Measurements from ENCODE around the gene EPC1. TPM values are rescaled to one million over a fixed set of nuclear protein-coding genes. Genes with fewer than 3 reads are reported as not detected.

EPC1 gene
- total and polyA plus RNA-seq, 10 of the 15 experiments (the other 5 are each of a cell fraction or from before 2014, with no cell fraction given) = 6.8 to 59.2 (median 19.4) TPM

DNA sequence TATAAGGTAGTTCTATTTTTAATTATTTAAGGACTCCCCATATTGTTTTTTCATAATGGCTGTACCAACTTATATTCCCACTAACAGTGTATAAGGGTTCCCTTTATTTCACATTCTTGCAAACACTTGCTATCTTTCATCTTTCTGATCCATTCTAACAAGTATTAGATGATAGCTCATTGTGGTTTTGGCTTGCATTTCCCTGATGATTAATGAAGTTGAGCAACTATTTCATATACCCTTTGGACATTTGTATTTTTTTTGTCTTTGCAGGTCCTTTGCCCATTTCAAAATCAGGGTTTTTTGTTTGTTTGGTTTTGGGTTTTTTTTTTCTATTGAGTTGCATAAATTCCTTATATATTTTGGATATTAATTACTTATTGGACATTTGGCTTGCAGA lies 107.2 kb downstream of the EPC1 start:
- ChIA-PET POLR2A (interaction anchor here (0.7 to 0.8 kb wide), 2 partner anchors 11 to 650 kb away, joined by 3 read pairs; no protein-coding TSS in a partner anchor), CTCF (no interaction called here), SMC1A (ENCODE audit: uncharacterized antibody, unreplicated experiment) (no interaction called here), RAD21 (ENCODE audit: unreplicated experiment) (no interaction called here)
- Histone ChIP-seq H3K9ac (ENCODE audit: control insufficient read depth, insufficient read depth, low read length) (no peak overlapping the region), H3K4me1 (ENCODE audit: control insufficient read depth, insufficient read depth, low read length) (no peaks in the 10 kb centered on the region), H3K36me3 (ENCODE audit: control insufficient read depth in 2 of 2, insufficient read depth in 2 of 2, low read length in 1 of 2) (no peaks in the 10 kb centered on the region), H4K20me1 (ENCODE audit: control insufficient read depth, insufficient read depth) (no peaks in the 10 kb centered on the region), H3K4me3 (no peak overlapping the region), H3K79me2 (ENCODE audit: control insufficient read depth, insufficient read depth, low read length) (no peaks in the 10 kb centered on the region), H3K27ac (ENCODE audit: control insufficient read depth, insufficient read depth) (no peak overlapping the region), H3K4me2 (ENCODE audit: control insufficient read depth, insufficient read depth) (no peak overlapping the region), H3K9me3 (replicated peaks; ENCODE audit: control insufficient read depth, insufficient read depth, low read length) (no peaks in the 10 kb centered on the region), H3K27me3 (replicated peaks in 1 of 2; ENCODE audit: control insufficient read depth in 2 of 2, insufficient read depth in 2 of 2, low read length in 1 of 2) (no peaks in the 10 kb centered on the region), H2AFZ (ENCODE audit: control insufficient read depth, low read depth, low read length) (no peak overlapping the region)
- in situ Hi-C loops (cut with MboI) (no loop called here), intact Hi-C loops (cut with micrococcal nuclease; ENCODE audit: unreplicated experiment) (no loop called here)
- DNase-seq (ENCODE audit: low read depth, low spot score) (no peak), ATAC-seq (no peak), FAIRE-seq (no peak)
- BruUV-seq (replicated peaks) = no TSS peak
- TF ChIP-seq POLR2A (IDR thresholded peaks at IDR 0.05; ENCODE audit: low read depth, low read length) (no peak), ZZZ3 (IDR thresholded peaks at IDR 0.05; ENCODE audit: control insufficient read depth, insufficient read length, low read depth) (no peak)

DNA sequence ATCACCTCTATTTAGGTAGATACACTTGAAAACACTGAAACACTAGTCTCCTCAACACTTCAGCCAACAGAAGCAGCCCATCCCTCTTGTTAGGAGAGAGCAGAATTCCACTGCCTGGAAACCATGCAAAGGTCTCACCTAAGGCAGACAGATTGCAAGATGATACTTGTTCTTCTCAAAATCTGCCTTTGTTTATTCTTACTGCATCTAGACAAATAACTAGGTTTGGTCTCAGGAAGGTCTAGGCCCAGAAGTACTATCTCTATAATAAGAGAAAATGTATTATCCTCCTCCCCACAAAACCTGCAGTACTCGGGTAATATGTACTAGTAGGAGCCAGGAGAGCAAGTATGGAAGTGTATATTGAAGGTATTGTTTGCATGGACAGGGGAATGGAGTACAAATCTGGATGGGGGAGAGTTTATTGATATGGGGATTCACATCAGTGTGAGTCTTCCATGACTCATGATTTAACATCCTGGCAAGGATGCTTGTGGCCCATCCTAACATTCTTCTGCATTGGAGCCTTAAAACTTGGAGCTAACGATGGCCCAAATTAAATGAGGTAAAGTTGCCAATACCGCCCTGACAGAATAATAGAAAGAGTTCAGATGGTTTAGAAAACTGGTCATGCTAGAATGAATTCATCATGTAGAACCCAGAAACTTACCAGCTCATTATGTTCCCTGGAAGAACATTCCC lies 109.2 kb downstream of the EPC1 start:
- FAIRE-seq (no peak), ATAC-seq (no peak), DNase-seq (ENCODE audit: low read depth, low spot score) (no peak)
- TF ChIP-seq SMAD5 (IDR thresholded peaks at IDR 0.05; ENCODE audit: low read depth) (no peak), TBL1XR1 (IDR thresholded peaks at IDR 0.05; ENCODE audit: low read depth, low read length) (no peak)
- TF ChIP-seq, protein P1, sequence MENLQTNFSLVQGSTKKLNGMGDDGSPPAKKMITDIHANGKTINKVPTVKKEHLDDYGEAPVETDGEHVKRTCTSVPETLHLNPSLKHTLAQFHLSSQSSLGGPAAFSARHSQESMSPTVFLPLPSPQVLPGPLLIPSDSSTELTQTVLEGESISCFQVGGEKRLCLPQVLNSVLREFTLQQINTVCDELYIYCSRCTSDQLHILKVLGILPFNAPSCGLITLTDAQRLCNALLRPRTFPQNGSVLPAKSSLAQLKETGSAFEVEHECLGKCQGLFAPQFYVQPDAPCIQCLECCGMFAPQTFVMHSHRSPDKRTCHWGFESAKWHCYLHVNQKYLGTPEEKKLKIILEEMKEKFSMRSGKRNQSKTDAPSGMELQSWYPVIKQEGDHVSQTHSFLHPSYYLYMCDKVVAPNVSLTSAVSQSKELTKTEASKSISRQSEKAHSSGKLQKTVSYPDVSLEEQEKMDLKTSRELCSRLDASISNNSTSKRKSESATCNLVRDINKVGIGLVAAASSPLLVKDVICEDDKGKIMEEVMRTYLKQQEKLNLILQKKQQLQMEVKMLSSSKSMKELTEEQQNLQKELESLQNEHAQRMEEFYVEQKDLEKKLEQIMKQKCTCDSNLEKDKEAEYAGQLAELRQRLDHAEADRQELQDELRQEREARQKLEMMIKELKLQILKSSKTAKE (IDR thresholded peaks at IDR 0.05; ENCODE audit: low read depth, poor library complexity, severe bottlenecking) = no peak
- POLR2A ChIA-PET = no interaction called here
- RAD21 ChIA-PET (ENCODE audit: unreplicated experiment) = no interaction called here
- H3K27ac ChIP-seq (ENCODE audit: control insufficient read depth, insufficient read depth) = no peak overlapping the region
- H3K36me3 ChIP-seq (ENCODE audit: control insufficient read depth in 2 of 2, insufficient read depth in 2 of 2, low read length in 1 of 2) = no peaks in the 10 kb centered on the region
- in situ Hi-C loops (cut with MboI) (no loop called here), intact Hi-C loops (cut with micrococcal nuclease; ENCODE audit: unreplicated experiment) (no loop called here)
- no peak overlapping the region for H3K9ac ChIP-seq (ENCODE audit: control insufficient read depth, insufficient read depth, low read length)
- no peak overlapping the region for H3K4me2 ChIP-seq (ENCODE audit: control insufficient read depth, insufficient read depth)
- no peaks in the 10 kb centered on the region for H3K79me2 ChIP-seq (ENCODE audit: control insufficient read depth, insufficient read depth, low read length)
- no peaks in the 10 kb centered on the region for H3K4me1 ChIP-seq (ENCODE audit: control insufficient read depth, insufficient read depth, low read length)
- H2AFZ ChIP-seq (ENCODE audit: control insufficient read depth, low read depth, low read length) = no peak overlapping the region
- CTCF ChIA-PET = no interaction called here
- 63% methylated on average over 3 of the region's 3 CpGs for WGBS (ENCODE audit: insufficient coverage, insufficient replicate concordance, low lambda C conversion rate, missing lambda C conversion rate)
- H3K4me3 ChIP-seq = no peak overlapping the region
- H4K20me1 ChIP-seq (ENCODE audit: control insufficient read depth, insufficient read depth) = no peaks in the 10 kb centered on the region
- SMC1A ChIA-PET (ENCODE audit: uncharacterized antibody, unreplicated experiment) = no interaction called here
- no peaks in the 10 kb centered on the region for H3K9me3 ChIP-seq (replicated peaks; ENCODE audit: control insufficient read depth, insufficient read depth, low read length)
- BruUV-seq (replicated peaks) = no TSS peak
- H3K27me3 ChIP-seq (replicated peaks in 1 of 2; ENCODE audit: control insufficient read depth in 2 of 2, insufficient read depth in 2 of 2, low read length in 1 of 2) = no peaks in the 10 kb centered on the region

Measured in GM12878 (cell line).